ENCODE results near the gene DCT. TPM values are rescaled to one million over a fixed set of nuclear protein-coding genes. Genes with fewer than 3 reads are reported as not detected.

The DCT gene
- total and polyA plus RNA-seq, 2 of the 4 experiments (the other 2 are of a cell fraction): not detected

GRCh38 chr13:94417294-94417693 is 62.2 kb downstream of the DCT start:
- Histone ChIP-seq H3K23ac (ENCODE audit: low read depth, low read length) (no peak overlapping the region), H3K4me2 (ENCODE audit: low read depth, low read length) (no peak overlapping the region), H4K91ac (ENCODE audit: insufficient read depth, low read depth, low read length) (no peak overlapping the region), H2BK20ac (ENCODE audit: low read depth, low read length) (no peak overlapping the region), H3K56ac (ENCODE audit: extremely low read depth, insufficient read depth, low read length) (no peak overlapping the region), H3K9me3 (ENCODE audit: control insufficient read depth, insufficient read depth, low read length) (no peaks in the 10 kb centered on the region), H3K9ac (ENCODE audit: low read depth, low read length) (no peak overlapping the region), H2BK5ac (ENCODE audit: low read depth, low read length, poor library complexity, severe bottlenecking) (no peak overlapping the region), H3K27me3 (ENCODE audit: control insufficient read depth, insufficient read depth, low read length) (peaks cover 5% of the 10 kb centered on the region), H3K4me3 (ENCODE audit: insufficient read depth, low read depth, low read length) (no peak overlapping the region), H3K9me1 (ENCODE audit: insufficient read depth, low read length) (no peaks in the 10 kb centered on the region), H4K8ac (ENCODE audit: low read depth in 2 of 2, low read length in 2 of 2) (no peak overlapping the region), H2AK5ac (ENCODE audit: low read depth, low read length) (no peak overlapping the region), H4K20me1 (ENCODE audit: insufficient read depth, low read length) (no peaks in the 10 kb centered on the region), H3K79me1 (ENCODE audit: low read depth in 1 of 2, low read length in 2 of 2) (no peaks in the 10 kb centered on the region), H2AFZ (replicated peaks; ENCODE audit: low read length, poor library complexity) (no peak overlapping the region), H4K5ac (ENCODE audit: low read depth, low read length) (no peak overlapping the region), H3K4ac (ENCODE audit: low read depth, low read length) (no peak overlapping the region), H3K27ac (ENCODE audit: insufficient read depth, low read length) (no peak overlapping the region), H3K14ac (replicated peaks; ENCODE audit: low read depth, low read length) (no peak overlapping the region), H3K4me1 (ENCODE audit: control insufficient read depth, insufficient read depth, low read length) (no peaks in the 10 kb centered on the region), H2BK120ac (ENCODE audit: low read depth, low read length) (no peak overlapping the region), H2BK15ac (ENCODE audit: low read depth, low read length) (no peak overlapping the region), H2AK9ac (replicated peaks; ENCODE audit: low read depth, low read length, poor library complexity) (no peak overlapping the region), H3K36me3 (ENCODE audit: control insufficient read depth, insufficient read depth, low read length) (no peaks in the 10 kb centered on the region), H3K18ac (ENCODE audit: low read depth, low read length) (no peak overlapping the region)
- ChIA-PET CTCF (no interaction called here), POLR2A (ENCODE audit: unreplicated experiment) (no interaction called here)
- in situ Hi-C loops (cut with MboI; ENCODE audit: low sequenced_read_pairs): no loop called here
- TF ChIP-seq FOS (IDR thresholded peaks at IDR 0.05; ENCODE audit: low read depth, low read length) (no peak), BHLHE40 (IDR thresholded peaks at IDR 0.05; ENCODE audit: low read depth, low read length) (no peak), ELK1 (IDR thresholded peaks at IDR 0.05; ENCODE audit: borderline replicate concordance, low read depth, low read length) (no peak), RCOR1 (IDR thresholded peaks at IDR 0.05; ENCODE audit: insufficient replicate concordance, low read length) (no peak), CTCF (conservative IDR thresholded peaks at IDR 0.05; ENCODE audit: low read depth, low read length) (no peak)
- ATAC-seq (ENCODE audit: low read depth): no peak
- intact Hi-C loops (cut with micrococcal nuclease): no loop called here
- no peak for DNase-seq
- dilution Hi-C loops (cut with HindIII; ENCODE audit: low sequenced_read_pairs, unreplicated experiment): no loop called here
- no TSS peak for BruUV-seq (replicated peaks)

All from IMR-90 (cell line).